ENCODE data around the gene TCF7L2.

The TCF7L2 gene

GRCh38 chr10:113025487-113025886 lies 75.4 kb downstream of the TCF7L2 start:
- ATAC-seq, result no peak

- no peak for ATAC-seq
These were observed 76.6 kb downstream of the TCF7L2 start for GRCh38 chr10:113026679-113027078.

GRCh38 chr10:113027230-113027573 lies 77.2 kb downstream of the TCF7L2 start:
- ATAC-seq, result no peak

- no peak for ATAC-seq
These were observed 77.8 kb downstream of the TCF7L2 start for GRCh38 chr10:113027574-113028455.

- no peak for ATAC-seq
These were observed 78.7 kb downstream of the TCF7L2 start for GRCh38 chr10:113028456-113029440.

- ATAC-seq, result no peak
These were observed 80.4 kb downstream of the TCF7L2 start for GRCh38 chr10:113030453-113030852.

GRCh38 chr10:113031147-113031546 lies 81.1 kb downstream of the TCF7L2 start:
- no peak for ATAC-seq

GRCh38 chr10:113033991-113034390 lies 83.9 kb downstream of the TCF7L2 start:
- no peak for ATAC-seq

GRCh38 chr10:113035732-113036312 lies 85.8 kb downstream of the TCF7L2 start:
- no peak for ATAC-seq

GRCh38 chr10:113036619-113037018 lies 86.6 kb downstream of the TCF7L2 start:
- ATAC-seq, result no peak

- no peak for ATAC-seq
These were observed 87.2 kb downstream of the TCF7L2 start for GRCh38 chr10:113037218-113037617.

GRCh38 chr10:113038183-113038582 lies 88.1 kb downstream of the TCF7L2 start:
- ATAC-seq, result no peak

GRCh38 chr10:113038985-113039384 lies 88.9 kb downstream of the TCF7L2 start:
- no peak for ATAC-seq

GRCh38 chr10:113041324-113041723 lies 91.3 kb downstream of the TCF7L2 start:
- ATAC-seq, result no peak

- no peak for ATAC-seq
These were observed 92.0 kb downstream of the TCF7L2 start for GRCh38 chr10:113041841-113042750.

- ATAC-seq, result no peak
These were observed 92.8 kb downstream of the TCF7L2 start for GRCh38 chr10:113042868-113043267.

- ATAC-seq, result no peak
These were observed 94.1 kb downstream of the TCF7L2 start for GRCh38 chr10:113044016-113044755.

GRCh38 chr10:113045147-113046055 lies 95.4 kb downstream of the TCF7L2 start:
- ATAC-seq, result no peak

- ATAC-seq, result no peak
These were observed 97.1 kb downstream of the TCF7L2 start for GRCh38 chr10:113047151-113047550.

GRCh38 chr10:113047605-113047962 lies 97.5 kb downstream of the TCF7L2 start:
- no peak for ATAC-seq

Measured in activated CD4-positive, CD25-positive, alpha-beta regulatory T cell treated with anti-CD3 and anti-CD28 coated beads, Interleukin-2, amount 50 U/mL, for 24 hours (primary cell).